Mesothelial cell of epicardium (in vitro differentiated cells): ENCODE data around the gene PDCL2. TPM values are rescaled to one million over a fixed set of nuclear protein-coding genes. Genes with fewer than 3 reads are reported as not detected.

Experiments used
- DNase-seq, 2 experiments: peaks; one replicate each; pipeline ENCODE4 v3.0.0; 2021; ENCODE audit warnings: low spot score in 2 of 2; ENCODE audit not compliant: unreplicated experiment in 2 of 2
- H3K27ac Mint-ChIP-seq: 2 replicates; pipeline ENCODE4 v1.8.0; 2021; ENCODE audit warnings: mixed read lengths
- H3K27me3 Mint-ChIP-seq: 2 replicates; pipeline ENCODE4 v1.8.0; 2021; ENCODE audit warnings: low read depth, mixed read lengths
- H3K36me3 Mint-ChIP-seq: 2 replicates; pipeline ENCODE4 v1.8.0; 2021; ENCODE audit warnings: mixed read lengths
- H3K4me1 Mint-ChIP-seq: 2 replicates; pipeline ENCODE4 v1.8.0; 2021; ENCODE audit warnings: mixed read lengths
- H3K4me3 Mint-ChIP-seq: 2 replicates; pipeline ENCODE4 v1.8.0; 2021; ENCODE audit warnings: mild to moderate bottlenecking, moderate library complexity, mixed read lengths
- H3K9me3 Mint-ChIP-seq: 2 replicates; pipeline ENCODE4 v1.8.0; 2021; ENCODE audit warnings: mixed read lengths
- CTCF ChIP-seq: fragments of 200-600 bp; sonication (generic); IDR thresholded peaks from one replicate; pipeline ENCODE4 v1.5.0; 2021; ENCODE audit warnings: antibody characterized with exemption; ENCODE audit not compliant: unreplicated experiment
- total RNA-seq: library from RNA; stranded (reverse); gene quantifications from 3 replicates; pipeline ENCODE4 v1.2.1, GENCODE V29; 2021

The PDCL2 gene
- total RNA-seq, 1 donor from 2014 or later: not detected

GRCh38 chr4:55578341-55579010 lies 13.6 kb downstream of the PDCL2 start:
- DNase-seq: no peak
- Mint-ChIP-seq H3K4me1 (no peaks in the 10 kb centered on the region), H3K27ac (no peak overlapping the region), H3K9me3 (peaks cover 36% of the 10 kb centered on the region), H3K27me3 (no peaks in the 10 kb centered on the region), H3K4me3 (no peak overlapping the region), H3K36me3 (peaks cover 6% of the 10 kb centered on the region)
- TF ChIP-seq CTCF: no peak

- no peak for DNase-seq
- TF ChIP-seq CTCF: no peak
- no peak overlapping the region for H3K27ac Mint-ChIP-seq
- H3K4me3 Mint-ChIP-seq: no peak overlapping the region
- H3K4me1 Mint-ChIP-seq: no peaks in the 10 kb centered on the region
- H3K36me3 Mint-ChIP-seq: peaks cover 6% of the 10 kb centered on the region
- peaks cover 31% of the 10 kb centered on the region for H3K9me3 Mint-ChIP-seq
- no peaks in the 10 kb centered on the region for H3K27me3 Mint-ChIP-seq
Observed at GRCh38 chr4:55575513-55575912, 16.5 kb downstream of the PDCL2 start.

- no peaks in the 10 kb centered on the region for H3K4me1 Mint-ChIP-seq
- no peak overlapping the region for H3K4me3 Mint-ChIP-seq
- H3K27ac Mint-ChIP-seq: no peak overlapping the region
- H3K27me3 Mint-ChIP-seq: no peaks in the 10 kb centered on the region
- no peak for TF ChIP-seq CTCF
- H3K9me3 Mint-ChIP-seq: peaks cover 32% of the 10 kb centered on the region
- H3K36me3 Mint-ChIP-seq: peaks cover 6% of the 10 kb centered on the region
- no peak for DNase-seq
Observed at GRCh38 chr4:55574252-55574651, 17.8 kb downstream of the PDCL2 start.

GRCh38 chr4:55571806-55572205 lies 20.2 kb downstream of the PDCL2 start:
- TF ChIP-seq CTCF: no peak
- no peaks in the 10 kb centered on the region for H3K4me1 Mint-ChIP-seq
- no peak overlapping the region for H3K27ac Mint-ChIP-seq
- no peak overlapping the region for H3K4me3 Mint-ChIP-seq
- no peak for DNase-seq
- H3K27me3 Mint-ChIP-seq: no peaks in the 10 kb centered on the region
- peaks cover 6% of the 10 kb centered on the region for H3K36me3 Mint-ChIP-seq
- peaks cover 34% of the 10 kb centered on the region for H3K9me3 Mint-ChIP-seq

- Mint-ChIP-seq H3K4me1 (no peaks in the 10 kb centered on the region), H3K27ac (no peak overlapping the region), H3K9me3 (peaks cover 14% of the 10 kb centered on the region), H3K36me3 (no peaks in the 10 kb centered on the region), H3K4me3 (no peak overlapping the region), H3K27me3 (no peaks in the 10 kb centered on the region)
- no peak for TF ChIP-seq CTCF
- no peak for DNase-seq
Observed at GRCh38 chr4:55568905-55569504, 23.0 kb downstream of the PDCL2 start.
